Activated CD4-positive, CD25-positive, alpha-beta regulatory T cell treated with anti-CD3 and anti-CD28 coated beads, Interleukin-2, amount 50 U/mL, for 16 hours (primary cell): ENCODE results near the gene GAS6.
"Not testable (repeated sequence)": the region's sequence is repeated elsewhere in the genome, so short reads cannot be mapped to it uniquely, and the experiment has no call there.

Experiments used
- DNase-seq: peaks from one replicate; pipeline ENCODE4 v3.0.0-alpha.2; 2020; ENCODE audit warnings: low read depth, low spot score

GAS6 gene

DNA sequence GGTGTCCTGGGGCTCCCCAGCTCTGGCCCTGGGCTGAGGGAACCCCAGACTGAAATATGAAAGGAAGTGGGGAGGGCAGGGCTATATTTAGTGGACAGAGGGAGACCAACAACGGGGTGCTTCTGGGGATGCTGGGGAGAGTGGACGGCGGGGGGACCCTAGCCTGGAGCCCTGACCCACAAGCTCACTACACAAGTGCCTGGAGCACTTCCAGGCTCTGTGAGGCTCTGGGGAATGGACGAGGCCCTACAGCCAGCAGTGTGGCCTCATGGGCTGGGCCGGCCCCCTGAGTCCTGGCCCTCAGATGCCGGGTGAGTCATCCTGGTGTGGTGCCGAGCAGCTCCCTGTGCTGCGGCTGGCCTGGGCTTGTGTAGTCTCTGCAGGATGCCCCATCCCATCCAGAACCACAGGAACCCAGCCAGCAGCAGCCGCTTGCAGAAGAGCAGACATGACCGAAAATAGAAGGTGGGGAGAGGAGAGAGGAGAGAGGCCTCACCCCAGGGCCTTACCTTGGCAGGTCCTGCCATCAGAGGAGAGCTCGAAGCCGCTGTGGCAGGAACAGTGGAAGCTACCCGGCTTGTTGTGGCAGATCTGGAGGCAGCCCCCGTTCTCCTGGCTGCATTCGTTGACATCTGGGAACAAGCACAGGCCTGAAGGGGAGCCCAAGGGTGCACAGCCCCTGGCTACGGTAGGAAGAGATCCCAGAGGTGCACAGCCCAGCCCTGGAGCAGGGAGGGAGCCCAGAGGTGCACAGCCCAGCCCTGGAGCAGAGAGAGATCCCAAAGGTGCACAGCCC lies 26.1 kb downstream of the GAS6 start:
- DNase-seq: no peak

DNA sequence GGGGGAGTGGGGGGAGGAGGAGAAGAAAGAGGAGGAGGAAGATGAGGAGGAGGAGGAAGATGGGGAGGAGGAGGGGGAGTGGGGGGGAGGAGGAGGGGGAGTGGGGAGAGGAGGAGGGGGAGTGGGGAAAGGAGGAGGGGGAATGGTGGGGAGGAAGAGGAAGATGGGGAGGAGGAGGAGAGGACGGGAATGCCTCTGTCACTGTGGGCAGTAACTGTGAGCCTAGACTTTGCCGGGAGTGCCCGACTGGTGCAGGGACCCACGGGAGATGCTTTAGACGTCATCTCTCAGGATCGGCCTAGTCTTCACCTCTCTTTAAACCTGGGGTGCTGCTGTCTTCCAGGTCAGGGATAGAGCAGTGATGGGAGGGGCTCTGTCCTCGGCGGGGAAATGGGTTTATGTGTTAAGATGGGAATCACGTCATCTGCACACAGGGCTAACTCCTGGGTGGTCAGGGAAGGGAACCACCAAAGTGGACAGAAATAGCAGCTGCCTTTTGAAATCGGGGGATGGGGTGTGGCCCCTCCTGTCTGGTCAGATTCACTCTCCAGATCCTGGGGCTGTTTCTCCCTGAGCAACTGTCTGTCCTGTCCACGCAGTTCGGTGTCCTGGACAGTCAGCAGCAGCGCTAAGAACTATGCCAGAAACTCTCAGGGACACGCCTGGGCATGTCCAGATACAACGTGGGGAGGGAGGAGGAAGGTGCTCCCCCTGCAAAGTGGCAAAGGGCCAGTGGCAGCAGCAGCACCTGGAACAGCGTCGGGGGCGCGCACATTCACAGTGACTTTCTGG lies 26.9 kb downstream of the GAS6 start:
- DNase-seq: no peak

DNA sequence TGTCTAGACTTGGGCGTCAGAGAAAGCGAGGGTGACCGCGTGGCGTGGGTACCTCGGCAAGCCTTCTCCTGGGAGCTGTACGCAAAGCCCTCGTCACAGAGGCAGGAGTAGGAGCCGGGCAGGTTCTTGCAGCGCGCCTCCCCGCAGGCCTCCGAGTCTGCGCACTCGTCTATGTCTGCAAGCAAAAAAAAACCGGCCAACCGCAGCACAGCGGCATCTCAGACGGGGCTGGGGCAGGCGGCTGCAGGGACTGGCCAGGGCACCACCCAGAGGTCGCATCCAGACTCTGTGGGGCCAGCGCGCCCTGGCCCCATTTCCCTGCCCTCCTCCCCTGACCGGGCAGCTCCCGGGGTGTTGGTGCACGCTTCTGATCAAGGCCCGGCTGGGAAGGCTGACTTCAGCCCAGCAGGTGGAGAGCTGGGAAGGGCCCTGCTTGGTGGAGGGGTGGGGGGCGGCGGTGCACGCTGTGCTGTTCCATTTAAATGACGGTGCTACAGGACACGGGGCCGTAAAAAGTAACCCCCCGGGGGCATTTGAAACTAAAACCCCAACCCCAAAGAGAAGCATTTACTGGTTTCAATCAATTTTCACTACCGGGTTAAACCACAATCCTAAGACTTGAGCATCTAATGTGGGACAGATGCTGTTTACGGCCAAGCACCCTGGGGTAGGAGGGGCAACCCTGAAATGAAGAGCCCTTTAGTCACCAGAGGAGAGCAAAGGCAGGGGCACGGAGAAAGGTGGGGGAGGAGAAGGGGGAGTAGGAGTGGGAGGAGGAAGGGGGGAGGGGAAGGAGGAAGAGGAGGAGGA lies 28.2 kb downstream of the GAS6 start:
- DNase-seq: no peak

DNA sequence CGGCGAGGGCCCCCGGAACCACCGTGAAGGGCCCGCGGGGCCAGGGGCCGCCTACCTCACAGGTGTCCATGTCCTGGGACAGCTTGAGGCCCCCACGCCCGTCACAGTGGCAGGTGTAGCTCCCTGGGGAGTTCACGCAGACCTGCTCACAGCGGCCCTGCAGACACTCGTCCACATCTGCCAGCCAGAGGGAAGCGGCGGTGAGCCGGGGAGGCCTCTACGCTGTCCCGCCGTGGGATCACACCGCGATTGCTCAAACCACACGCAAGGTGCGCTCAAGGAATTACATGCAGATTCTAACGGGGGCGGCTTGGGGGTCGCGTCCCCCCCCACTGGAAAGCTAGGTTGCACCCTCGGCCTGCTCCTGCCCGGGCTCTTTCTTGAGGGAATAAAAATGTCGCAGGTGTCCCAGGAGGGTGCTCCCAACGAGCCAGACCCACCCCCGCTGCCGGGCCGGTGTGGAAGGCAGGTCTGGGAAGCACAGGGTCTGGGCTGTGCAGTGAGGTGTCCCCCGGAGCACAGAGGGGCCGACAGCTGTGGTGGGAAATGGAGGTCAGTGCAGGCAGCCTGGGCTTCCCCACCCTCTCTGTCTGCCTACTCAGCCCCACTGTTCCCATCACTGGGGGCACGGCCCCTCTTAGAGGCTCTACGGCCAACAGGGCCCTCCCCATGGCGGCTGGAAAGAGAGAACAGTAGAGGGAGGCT lies 29.2 kb downstream of the GAS6 start:
- no peak for DNase-seq

DNA sequence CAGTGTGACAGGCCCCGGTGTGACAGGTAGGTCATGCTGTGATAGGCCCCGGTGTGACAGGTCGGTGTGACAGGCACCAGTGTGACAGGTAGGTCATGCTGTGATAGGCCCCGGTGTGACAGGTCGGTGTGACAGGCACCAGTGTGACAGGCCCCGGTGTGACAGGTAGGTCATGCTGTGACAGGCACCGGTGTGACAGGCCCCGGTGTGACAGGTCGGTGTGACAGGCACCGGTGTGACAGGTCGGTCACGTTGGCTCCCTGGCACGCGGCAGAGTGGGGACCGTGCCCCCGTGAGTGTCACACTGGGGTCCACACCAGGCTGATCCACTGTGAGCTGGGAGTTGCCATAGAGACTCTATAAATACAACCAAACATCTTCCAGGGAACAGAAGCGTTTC lies 29.9 kb downstream of the GAS6 start:
- not testable (repeated sequence) for DNase-seq

DNA sequence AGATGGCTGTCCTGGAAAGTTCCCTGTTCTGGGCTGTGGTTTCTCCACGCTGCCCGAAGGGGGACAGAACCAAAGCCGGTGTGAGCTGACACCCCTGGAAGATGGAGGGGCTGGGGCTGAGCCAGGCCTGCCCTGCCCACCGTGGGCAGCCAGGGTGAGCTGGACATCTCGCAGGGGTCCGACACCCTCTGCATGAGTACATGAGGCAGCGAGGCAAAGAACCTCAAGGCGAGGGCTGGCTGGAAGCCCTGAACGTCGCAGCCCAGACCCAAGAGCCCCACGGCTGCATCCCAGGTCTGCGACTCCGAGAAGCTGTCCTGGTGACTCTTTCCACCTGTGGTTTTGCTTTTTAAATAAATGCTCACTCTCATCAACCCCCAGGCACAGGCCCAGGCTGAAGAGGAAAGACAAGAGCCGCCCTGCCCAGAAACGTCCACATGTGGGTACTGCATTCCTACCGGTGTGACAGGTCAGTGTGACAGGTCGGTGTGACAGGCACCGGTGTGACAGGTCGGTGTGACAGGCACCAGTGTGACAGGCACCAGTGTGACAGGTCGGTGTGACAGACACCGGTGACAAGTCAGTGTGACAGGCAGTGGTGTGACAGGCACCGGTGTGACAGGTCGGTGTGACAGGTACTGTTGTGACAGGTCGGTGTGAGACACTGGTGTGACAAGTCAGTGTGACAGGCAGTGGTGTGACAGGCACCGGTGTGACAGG lies 30.6 kb downstream of the GAS6 start:
- no peak for DNase-seq

DNA sequence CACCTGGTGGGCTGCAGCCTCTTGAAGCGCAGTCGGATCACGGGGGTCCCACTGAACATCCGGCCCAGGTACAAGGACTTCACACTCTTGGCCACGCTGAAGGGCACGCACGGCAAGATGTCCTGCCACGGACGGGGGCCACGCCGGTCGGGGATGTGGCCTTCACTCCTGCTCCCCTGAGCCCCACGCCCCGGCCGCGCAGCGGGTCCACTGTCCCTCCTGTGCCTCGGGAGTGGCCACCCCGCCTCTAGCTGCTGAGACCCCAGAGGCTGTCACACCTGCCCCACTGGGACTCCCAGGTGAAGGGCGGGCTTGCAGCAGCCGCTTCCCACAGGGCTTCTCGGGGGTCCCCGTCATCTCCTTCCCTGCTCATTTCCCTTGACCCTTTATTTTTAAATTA lies 31.2 kb downstream of the GAS6 start:
- DNase-seq: no peak

DNA sequence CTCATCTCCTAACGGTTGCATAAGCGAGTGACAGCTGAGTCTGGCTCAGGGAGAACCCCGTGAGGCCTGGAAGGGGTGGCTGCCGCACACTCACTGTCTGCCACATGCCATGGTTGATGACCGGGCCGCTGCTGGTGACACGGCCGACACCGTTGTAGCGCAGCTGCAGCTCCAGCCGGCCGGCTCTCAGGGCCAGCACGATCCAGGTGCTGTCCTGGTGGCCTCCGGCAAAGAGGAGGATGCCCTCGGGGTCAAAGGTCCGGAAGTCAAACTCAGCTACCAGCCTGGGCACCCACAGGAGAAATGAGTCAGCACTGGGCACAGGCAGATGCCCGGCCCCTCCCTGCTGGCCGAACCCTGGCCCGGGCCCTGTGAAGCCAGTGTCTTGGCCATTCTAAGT lies 31.7 kb downstream of the GAS6 start:
- DNase-seq: no peak

DNA sequence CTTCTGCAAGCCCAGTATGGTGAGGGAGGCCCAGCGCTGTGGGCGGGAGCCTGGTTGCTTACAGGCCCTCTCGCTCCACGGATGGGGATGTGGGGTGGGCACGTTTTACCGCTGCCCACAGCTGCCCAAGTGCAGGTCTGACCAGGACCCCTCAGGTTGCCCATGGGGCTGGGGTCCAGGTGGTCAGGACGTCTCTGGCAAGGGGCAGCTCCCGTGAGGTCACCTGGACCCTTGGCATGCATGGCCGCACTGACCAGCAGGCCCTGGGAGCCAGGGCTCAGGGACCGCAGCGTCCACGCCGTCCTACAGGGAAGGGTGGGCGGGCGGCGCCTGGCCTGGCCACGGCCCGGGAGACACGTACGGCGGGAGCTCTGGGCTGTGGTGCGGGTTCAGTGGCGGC lies 32.8 kb downstream of the GAS6 start:
- DNase-seq: no peak

DNA sequence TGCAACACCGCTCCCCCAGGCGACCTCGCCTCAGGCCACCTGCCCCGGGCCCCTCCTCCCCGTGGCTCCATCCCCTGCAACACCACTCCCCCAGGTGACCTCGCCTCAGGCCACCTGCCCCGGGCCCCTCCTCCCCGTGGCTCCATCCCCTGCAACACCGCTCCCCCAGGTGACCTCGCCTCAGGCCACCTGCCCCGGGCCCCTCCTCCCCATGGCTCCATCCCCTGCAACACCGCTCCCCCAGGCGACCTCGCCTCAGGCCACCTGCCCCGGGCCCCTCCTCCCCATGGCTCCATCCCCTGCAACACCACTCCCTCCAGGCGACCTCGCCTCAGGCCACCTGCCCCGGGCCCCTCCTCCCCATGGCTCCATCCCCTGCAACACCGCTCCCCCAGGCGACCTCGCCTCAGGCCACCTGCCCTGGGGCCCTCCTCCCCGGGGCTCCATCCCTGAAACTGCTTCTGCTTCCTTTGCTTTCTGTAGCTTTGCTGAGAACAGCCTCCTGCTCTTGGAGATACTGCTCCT lies 33.4 kb downstream of the GAS6 start:
- DNase-seq: not testable (repeated sequence)

DNA sequence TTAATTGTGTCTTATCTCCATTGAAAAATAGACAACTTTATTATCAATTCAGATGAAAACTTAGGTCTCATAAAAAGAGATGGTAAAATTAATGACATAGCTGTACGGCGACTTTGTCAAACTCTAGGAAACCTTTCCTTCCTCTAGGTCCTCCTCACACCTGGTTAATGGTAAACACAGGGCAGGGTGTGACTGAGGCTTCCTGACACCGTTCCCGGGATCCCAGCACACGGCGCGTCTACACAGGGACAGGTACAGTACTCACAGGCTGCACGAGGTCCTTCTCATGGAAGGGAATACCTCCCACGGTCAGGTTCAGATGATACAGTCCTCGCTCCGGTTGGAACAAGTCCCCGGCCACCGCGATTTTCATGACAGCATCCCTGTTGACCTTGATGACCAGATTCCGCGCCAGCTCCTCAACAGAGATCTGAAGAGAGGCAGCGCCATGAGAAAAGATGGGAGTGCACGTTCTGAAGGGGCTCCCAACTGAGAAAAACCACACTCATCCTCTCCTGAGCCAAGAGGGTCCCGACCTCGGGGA lies 35.5 kb downstream of the GAS6 start:
- DNase-seq: no peak

DNA sequence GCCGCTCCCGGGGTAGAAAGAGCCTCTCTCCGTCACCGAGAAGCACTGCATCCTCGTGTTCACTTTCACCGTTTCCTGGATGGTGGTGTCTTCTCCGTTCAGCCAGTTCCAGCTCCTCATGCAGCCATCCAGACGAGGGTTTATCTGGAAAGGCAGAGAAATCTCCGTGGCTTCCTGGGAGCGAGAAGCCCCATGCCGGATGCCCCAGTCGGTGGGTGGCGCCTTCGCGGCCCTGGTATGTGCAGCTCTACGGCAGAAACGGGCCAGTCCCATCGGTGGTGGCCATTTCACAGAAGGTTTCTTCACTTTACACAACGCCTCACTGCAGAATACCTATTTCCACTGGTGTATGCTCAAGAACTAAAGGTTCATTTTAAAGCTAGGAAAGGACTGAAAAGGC lies 36.9 kb downstream of the GAS6 start:
- DNase-seq: no peak

DNA sequence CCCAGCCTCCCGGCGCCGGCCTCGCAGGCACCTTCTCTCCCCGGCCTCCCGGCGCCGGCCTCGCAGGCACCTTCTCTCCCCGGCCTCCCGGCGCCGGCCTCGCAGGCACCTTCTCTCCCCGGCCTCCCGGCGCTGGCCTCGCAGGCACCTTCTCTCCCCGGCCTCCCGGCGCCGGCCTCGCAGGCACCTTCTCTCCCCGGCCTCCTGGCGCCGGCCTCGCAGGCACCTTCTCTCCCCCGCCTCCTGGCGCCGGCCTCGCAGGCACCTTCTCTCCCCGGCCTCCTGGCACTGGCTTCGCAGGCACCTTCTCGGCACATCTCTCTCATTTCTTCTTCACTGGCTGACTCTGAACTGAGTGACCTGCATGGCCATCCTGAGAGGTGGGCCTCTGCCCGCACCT lies 37.4 kb downstream of the GAS6 start:
- DNase-seq: not testable (repeated sequence)

DNA sequence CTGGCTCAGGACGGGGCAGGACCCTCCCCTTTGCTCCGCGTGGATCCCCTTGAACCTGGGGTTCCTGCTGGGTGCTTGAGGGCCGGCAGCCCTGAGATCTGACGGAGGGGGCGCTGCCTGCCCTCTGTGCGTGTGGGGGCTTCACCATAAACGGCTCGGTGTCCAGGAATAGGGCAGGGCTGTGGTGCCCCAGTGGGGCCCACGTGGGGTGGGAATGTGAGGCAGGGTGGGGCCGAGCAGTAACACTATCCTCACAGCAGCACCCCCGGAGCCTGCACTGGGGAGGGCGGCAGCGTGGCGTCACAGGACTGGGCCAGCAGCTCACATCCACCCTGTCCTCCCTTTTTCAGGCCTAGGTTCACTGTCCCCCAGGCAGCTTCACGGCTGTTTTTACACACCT lies 38.0 kb downstream of the GAS6 start:
- DNase-seq: no peak

DNA sequence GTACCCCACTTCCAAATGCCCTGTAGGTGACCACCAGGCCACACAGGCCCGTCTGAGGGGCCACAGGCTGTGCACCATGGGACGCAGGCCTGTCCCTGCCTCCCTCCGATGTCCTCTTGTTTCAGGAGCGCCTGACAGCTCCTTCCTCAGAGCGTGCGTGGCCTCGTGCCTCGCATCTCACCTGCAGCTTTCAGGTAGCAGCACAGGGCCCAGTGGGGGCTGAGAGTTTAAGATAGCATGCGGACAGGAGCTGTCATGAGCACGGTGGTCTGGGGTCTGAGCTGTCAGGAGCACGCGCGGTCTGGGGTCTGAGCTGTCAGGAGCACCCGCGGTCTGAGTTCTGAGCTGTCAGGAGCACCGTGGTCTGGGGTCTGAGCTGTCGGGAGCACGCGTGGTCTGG lies 40.1 kb downstream of the GAS6 start:
- no peak for DNase-seq

DNA sequence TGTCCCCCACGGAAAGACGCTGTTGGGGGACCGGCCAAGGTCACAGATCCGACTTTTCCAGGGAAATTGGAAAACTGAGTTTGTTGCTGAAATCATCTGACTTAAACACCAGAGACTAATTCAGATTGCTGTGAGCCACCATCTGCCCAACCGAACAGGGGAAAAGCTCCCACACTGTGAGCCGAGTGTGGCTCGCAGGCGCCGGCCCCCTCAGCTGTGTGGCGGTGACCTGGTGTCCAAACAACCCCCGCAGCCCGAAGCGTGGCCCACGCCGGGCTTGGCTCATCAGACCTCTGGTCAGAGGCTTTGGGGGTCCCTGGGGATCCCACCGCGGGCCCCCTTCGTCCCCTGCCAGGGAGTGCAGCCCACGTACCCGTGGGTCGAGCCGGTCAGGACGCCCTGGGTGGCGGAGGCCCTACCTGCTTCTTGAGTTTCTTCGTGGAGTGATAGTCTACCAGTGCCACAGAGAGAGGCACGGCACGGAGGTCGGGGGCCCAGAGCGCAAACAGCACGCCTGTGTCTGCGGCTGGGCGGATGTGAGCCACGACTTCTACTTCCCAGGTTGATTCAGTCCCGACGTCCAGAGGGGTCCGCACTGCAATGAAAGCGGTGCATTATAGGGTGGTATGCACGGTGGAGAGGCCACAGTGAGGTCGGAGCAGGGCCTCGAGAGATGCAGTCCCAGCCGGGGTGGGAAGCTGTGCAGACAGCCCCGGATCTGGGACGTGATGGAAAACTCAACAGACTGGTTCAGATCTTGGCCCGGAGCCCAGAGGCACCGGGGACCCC lies 40.7 kb downstream of the GAS6 start:
- DNase-seq: no peak

DNA sequence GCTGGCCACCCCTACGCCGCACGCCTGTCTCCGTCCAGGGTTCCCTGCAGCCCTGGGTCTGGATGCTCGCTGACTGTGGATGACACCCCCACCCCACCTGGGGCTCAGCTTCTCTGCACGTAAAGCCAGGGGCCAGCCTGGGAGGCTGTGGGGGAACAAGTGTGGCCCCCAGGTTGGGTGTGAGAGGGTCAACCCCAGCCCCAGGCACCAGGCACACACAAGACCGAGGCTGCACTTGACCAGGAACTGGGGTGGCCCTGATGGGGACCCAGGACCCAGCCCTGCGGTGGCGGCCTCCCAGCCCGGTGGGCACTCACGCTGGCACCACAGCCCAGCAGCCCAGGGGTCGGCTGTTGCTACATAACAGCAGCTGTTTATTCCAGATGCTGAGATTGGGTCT lies 41.6 kb downstream of the GAS6 start:
- no peak for DNase-seq

DNA sequence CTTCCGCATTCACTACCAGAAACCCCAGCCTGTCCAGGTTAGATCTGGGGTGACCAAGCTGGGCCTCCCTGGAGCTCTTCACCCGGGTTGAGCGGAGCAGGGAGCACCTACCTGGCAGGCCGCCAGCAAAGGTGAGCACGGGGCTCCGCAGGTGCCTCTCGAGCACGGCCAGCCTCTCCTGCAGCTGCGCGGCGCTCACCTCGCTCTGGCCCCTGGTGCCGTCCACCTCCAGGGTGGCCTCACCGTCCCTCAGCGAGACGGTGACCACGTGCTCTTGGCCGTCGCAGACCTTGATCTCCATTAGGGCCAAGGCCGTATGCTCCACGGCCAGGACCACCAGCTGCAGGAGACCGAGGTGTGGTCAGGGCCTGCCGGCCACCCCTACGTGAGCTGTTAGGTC lies 42.0 kb downstream of the GAS6 start:
- DNase-seq: no peak

DNA sequence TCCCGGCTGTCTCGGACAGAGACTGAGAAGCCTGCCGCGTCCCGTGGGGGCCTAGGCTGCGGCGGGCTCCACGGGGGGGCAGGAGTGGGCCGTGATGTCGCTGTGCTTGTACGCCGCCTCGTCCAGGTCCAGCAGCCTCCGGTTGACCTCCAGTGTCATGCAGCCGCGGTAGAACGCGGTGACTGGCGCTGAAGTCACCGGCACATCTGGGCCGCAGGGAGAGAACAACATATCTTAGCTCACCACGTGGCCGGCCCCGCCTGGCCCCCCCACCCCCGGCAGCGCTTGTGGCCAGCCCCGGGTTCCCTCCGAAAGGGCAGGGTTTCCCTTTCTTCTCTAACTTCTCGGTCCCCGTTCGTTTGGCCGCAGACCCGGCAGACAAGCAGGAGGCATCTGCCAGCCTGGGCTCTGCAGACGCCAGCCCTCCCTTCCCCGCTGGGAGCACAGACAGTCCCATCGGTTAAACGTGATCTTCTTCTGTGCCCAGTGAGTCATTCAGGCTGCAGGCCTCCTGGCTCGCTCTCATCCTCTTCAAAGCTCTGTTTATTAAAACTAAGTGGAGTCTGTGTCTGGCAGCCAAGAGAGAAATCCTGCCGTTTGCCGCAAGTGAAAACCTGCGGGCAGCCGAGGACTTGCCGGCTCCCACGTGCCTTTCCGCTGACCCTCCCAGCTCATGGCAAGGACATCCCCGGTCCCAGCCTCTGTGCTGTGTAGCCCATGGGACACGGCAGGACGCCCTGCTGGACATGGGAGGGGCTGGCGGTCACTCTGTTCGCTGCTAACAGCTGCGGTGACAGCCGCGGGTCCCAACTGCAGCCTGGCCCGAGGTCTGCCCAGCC lies 42.8 kb downstream of the GAS6 start:
- no peak for DNase-seq
